HG03108 (cell line): Measurements from ENCODE around the gene THEM4.
"Not testable (repeated sequence)": the region's sequence is repeated elsewhere in the genome, so short reads cannot be mapped to it uniquely, and the experiment has no call there.

Experiments
- ATAC-seq: cut with Tn5 transposase; IDR thresholded peaks from one replicate; pipeline ENCODE4 v1.9.1; 2021; ENCODE audit warnings: moderate library complexity; ENCODE audit not compliant: unreplicated experiment

THEM4 gene

DNA sequence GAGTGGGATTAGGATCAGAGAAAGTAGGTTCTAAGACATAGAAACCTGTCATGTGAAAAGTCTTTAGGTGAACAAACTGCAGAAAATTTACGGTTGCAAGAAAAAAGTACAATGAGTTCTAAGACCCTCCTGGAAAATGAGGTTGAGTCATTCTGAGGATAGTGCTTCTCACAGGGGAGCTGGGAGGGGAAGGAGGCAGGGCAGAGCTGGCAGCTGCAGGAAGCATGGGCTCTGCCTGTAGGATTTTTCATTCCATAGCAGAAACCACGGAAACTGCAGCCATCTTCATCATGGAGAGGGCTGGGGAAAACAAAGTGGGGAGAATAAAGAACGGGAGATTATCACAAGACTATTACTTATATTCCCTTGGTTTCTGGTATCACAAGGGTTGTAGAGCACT, 25.8 kb upstream of the THEM4 start:
- ATAC-seq = no peak

DNA sequence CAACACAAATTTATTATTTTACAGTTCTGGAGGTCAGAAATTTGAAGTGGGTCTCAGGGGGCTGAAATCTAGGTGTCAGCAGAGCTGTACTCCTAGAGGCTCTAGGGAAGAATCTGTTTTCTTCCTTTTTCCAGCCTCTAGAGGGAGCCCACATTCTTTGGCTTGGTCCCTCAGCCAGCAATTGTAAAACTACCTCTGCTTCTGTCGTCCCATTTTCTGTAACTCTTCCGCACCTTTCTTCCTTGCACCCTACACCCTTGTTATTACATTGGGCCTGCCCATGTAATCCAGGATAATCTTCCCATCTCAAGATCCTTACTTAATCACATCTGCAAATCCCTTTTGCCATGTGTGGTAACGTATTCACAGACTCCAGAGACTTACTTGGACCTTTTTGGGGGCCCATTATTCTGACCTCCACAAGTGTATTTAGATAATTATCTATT, 24.8 kb upstream of the THEM4 start:
- ATAC-seq = no peak

DNA sequence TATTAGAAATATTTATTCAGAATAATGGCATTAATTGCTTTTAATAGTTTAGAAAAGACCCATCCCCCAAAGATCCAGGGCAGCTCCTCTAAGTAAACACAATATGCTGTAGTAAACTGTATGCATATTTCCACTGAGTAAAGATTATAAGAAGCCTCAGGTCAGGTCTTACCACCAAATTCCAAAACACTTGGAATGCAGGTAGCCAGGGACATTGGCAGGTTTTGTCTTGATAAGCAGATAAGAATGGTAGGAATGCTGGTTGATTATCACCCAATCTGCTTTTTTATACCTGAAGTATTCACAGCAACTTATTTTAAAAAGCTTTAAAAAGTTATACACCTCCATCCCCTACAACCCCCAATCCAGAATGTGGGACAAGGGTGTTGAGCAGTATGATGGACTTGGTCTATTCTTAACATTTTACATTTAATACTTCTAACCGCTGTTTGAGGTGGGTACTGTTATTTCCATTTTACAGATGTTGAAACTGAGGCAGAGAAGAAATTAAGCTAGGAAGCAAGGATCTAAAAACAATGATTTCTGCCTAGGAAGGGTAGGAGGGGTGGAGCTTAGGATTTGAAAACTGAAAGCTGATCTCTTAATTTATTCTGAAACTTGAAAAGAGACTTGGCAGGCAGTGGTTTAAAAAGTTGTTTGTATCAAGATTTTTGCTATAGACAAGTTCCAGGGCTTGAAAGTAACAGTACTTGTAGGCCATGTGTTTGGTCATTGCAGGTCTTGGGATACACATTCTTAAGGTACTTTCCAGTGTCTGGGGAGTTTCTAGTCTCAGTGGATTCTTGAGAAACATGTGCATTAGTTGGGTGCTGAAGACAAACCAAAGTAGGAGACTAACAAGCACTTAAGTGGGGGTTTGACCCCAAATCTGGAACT, 15.6 kb upstream of the THEM4 start:
- no peak for ATAC-seq

DNA sequence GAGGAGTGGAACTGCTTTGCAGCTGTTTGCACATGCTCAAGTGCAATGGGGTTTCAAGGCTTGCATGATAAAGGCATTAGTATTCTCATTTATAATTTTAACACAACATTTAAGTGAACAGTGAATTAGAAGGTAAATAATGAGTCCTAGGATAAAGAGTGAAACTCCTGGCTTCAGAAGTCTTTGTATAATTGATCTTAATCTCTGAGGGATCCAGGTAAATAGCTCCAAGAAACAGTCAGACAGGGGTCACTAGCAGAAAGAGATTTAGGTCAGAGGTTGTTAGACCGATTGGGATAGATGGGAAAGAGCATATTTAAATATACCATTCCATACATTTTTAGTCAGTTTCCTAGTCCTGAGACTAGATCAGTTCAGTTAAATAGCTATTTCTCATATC, 14.1 kb upstream of the THEM4 start:
- no peak for ATAC-seq

DNA sequence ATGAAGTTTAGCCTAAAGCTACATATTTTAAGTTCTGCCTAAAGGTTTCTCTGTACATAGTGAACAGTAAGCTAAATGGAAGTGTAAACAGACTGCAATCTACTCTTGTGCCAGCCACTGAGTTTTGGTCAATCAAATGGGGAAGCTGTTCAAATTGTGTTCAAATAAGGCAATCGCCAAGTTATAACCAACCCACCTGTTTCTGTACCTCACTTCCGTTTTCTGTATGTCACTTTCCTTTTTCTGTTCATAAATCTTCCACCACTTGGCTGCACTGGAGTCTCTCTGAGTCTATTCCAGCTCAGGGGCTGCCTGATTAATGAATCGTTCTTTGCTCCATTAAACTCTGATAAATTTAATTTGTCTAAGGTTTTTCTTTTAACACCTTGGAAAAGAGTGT, 10.8 kb upstream of the THEM4 start:
- ATAC-seq = no peak

DNA sequence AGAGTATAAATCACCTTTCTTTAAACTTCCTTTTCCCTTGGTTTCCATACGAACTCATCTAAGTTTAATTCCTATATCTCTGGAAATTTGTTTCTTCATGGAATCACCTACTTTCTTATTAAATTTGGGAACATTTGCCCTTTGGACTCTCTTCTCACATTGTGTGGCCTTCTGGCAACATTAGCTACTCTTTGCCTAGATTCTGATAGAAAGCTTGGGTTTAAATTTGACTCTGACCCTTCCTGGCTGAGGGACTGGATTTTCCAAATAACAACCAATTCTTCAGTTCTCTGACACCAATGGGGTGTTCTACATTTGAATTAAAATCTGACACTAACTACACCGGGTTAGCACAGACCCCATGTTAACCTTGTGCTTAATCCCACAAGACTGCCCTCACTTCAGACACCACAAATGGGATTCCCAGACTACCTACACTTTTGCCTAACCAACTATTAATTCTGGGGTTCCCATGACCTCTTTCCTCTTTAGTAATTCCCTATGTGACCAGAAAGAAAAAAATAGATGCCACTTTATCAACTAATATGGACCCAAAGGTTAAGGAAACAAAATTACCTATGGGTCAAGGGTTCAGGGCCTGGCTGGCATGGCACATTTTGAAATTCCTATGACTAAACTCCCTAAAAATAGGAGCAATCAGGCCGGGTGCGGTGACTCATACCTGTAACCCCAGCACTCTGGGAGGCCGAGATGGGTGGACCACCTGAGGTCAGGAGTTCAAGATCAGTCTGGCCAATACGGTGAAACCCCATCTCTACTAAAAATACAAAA, 9.7 kb upstream of the THEM4 start:
- ATAC-seq = no peak

DNA sequence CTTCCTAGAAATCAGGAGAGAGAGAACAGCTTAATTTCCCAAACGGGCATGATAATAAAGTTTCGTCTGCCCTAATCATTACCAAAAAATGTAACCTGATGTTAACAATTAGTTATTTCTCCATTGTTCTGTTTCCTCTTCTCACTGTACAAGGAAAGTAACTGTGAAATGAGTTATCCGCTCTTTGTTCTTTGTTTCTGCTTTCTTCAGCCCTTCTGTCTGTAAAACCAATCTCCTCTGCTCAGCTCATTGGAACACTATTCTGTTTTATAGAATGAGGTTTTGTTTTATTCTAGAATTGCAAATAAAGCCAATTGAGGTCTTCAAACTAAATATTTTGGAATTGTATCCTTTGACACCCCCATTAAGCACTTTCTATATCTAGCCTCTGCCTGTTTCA, 8.8 kb upstream of the THEM4 start:
- ATAC-seq = no peak

DNA sequence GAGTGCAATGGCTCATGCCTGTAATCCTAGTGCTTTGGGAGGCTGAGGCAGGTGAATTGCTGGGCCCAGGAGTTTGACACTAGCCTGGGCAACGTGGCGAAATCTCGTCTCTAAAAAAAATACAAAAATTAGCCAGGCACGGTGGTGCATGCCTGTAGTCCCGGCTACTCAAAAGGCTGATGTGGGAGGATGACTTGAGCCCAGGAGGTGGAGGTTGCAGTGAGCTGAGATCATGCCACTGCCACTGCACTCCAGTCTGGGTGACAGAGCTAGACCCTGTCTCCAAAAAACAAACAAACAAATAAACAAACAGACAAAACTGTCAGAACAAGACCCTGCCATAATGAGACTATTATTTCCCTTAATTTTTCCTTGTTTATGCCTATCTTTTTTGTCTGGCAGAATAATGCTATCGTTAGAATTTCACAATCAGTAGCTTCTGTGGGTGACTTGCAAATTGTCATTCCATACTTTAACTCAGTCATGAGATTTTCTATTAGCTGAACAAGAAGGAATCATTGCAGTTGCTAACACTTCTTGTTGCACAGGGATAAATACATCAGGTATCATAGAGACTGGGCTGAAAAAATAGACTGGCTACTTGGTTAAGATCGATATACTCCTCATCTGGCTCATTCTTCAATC, 7.5 kb upstream of the THEM4 start:
- no peak for ATAC-seq

DNA sequence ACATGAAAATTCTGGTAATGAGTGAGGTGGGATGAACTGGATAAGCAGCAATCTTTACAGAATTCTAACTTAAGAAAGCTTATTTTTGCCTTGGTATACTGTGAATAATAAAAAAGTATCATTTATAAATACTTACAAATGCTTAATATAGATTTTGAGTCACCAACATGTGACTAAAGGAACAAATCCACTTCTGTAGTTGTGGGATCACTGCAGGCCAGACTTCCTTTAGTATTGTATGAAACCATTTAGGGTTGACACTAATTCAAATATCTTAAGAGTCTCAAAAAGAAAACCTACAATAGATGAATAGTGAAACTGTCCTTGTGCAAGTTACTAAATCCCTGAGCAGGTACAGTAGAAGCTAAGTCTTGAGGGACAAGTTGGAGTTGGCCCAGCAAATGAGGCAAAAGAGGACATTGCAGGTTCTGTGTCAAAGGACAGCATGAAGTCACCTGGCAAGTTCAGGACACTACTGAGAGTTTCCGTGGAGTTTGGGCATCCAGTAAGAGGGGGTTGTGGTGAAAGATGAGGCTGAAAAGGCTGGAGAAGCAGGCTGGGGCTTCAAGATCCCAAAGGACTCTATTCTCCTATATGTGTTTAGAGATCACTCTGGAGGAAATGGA, 5.9 kb upstream of the THEM4 start:
- no peak for ATAC-seq

DNA sequence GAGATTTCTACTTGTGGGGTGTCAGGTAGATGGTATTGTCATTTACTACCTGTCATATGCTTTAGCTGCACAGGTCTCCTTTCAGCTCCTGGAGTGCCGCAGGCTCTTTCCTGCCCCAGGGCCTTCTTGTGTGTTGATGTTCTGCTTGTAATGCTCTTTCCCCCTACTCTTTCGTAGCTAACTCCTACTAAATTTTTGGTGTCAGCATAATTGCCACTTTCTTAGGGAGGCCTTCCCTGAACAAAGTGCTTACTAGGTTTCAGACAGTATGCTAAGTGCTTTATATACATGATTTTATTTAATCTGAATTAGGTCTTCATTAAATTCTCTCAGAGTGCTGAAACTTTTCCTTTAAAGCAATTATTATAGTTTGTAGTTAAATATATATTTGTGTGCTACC, 4.8 kb upstream of the THEM4 start:
- no peak for ATAC-seq

DNA sequence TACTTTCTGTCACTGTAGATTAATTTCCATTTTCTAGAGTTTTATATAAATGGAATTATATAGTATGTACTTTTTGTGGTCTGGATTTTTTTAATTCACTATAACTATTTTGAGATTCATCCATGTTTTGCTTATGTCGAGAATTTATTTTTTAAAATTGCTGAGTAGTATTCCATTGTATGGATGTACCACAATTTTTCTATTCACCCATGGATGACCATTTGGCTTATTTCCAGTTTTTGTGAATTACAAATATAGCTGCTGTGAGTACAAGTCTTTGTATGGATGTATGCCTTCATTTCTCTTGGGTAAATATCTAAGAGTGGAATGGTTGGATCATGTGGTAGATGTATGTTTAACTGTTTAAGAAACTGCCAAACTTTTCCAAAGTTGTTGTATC, 3.7 kb upstream of the THEM4 start:
- ATAC-seq = no peak

DNA sequence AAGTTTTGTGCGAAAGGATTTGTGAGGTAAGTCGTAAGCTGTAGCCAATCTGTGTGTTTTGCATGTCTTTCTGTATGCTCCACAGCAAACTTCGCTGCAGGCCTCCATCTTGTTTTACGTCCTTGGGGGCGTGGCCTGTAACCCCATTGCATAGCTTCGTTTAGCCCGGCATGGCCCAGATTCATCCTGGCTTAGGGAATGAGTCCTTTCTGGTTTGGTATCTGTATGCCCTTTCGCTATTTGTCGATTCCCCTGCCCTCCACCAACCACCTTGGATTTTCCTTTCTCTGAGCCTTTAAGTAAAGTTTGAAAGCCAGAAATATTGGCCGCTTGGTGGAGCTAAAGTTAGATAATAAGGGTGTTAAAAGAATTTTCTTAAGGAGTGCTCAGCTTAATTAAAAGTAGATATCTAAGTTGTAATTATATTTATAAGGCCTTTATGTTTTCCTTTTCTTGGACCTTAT, 1.1 kb downstream of the THEM4 start:
- ATAC-seq = no peak

DNA sequence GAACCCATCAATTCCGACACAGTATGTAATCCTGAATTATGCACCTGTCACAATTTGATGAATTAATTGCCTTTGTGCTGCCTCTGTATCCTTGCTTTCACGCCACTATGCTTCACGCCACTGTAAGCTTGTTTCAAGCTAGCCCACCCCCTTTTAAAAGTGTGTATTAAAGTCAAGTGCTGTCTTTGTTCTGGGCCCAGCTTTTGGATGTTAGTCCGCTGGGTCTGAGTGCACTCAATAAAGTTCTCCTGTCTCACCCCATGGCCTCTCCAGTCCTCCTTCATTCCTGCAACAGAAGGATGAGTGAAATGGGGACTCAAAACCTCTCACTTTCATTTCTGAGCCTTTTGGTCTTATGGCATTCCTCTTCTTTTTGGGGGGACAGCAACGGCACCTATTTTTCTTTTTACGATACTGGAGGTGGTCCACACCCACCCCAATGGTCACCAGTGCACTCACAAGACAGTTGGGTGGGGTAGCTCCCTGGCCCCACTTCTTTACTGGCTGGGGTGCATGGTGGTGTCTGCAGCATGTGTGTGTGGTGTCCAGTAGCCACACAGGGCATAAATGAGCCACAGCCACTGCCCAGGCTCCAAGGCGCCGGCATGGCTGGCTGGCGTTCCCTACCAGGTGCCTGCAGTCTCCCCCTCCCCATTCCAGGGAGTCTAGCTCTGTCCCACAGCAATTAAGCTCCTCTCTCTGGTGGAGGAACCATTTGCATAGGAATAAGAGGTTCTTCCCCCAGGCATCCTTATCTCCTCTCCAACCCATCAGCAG, 1.8 kb downstream of the THEM4 start:
- no peak for ATAC-seq

DNA sequence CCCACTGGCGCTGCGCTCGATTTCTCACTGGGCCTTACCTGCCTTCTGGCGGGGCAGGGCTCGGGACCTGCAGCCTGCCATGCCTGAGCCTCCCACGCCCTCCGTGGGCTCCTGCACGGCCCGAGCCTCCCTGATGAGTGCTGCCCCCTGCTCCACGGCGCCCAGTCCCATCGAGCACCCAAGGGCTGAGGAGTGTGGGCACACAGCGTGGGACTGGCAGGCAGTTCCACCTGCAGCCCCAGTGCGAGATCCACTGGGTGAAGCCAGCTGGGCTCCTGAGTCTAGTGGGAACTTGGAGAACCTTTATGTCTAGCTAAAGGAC, 3.0 kb downstream of the THEM4 start:
- ATAC-seq = not testable (repeated sequence)

DNA sequence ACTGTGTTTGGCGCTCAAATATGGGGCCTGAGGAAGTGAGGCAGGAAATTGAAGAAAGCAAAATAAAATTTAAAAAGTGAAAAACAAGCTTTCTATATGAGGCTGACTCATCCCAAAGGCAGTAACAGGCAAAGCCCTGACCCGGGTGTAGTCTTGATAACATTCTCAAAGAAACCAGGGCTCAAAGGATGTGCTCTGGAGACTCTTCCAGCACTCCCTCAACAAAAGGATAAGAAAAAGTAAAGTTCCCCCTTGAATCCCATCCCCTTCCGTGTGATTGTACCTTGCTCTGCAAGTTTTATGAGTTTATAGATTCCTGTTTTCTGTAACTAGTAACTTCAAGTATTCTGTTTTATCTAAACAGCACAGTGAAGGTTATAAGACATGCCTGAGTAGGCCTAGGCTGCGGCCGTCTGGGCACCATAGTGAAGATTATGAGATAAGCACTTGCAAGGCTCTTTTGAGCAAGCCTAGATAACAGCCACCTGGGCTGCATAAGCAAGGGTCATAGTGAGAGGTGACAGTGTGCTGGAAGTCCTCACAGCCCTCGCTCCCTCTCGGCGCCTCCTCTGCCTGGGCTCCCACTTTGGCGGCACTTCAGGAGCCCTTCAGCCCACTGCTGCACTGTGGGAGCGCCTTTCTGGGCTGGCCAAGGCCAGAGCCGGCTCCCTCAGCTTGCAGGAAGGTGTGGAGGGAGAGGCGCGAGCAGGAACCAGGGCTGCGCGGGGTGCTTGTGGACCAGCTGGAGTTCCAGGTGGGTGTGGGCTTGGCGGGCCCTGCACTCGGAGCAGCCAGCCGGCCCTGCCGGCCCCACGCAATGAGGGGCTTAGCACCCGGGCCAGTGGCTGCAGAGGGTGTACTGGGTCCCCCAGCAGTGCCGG, 3.6 kb downstream of the THEM4 start:
- ATAC-seq = not testable (repeated sequence)

DNA sequence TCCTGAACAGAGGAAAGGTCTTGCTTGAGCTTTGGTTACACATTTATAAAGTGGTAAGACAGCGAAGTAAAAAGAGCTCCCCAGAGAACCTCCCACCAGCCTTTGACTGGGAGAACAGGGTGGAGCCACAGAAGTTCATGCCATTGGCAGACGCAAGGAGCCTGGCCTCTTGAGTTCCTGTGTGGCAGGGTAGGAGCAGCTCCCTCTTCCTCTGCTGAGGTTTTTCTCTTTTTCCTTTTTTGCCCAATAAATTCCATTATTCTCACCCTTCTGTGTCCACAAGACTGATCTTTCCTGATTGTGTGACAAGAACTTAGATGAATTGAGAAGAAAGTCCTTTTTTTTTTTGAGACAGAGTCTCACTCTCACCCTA, 4.3 kb downstream of the THEM4 start:
- no peak for ATAC-seq

DNA sequence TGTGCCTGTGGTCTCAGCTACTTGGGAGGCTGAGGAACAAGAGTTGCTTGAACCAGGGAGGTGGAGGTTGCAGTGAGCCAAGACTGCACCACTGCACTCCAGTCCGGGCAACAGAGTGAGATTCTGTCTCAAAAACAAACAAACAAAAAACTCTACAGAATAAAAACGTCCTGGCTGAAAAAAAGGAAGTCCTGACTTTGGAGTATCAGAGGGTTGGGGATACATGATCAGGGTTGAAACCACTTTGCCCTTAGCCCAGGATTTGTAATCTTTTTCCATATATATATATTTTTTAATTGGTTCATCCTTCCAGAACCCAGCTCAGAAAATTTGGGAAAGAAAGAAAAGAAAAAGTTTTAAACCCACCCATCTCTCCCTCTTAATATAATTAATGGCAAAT, 6.5 kb downstream of the THEM4 start:
- no peak for ATAC-seq

DNA sequence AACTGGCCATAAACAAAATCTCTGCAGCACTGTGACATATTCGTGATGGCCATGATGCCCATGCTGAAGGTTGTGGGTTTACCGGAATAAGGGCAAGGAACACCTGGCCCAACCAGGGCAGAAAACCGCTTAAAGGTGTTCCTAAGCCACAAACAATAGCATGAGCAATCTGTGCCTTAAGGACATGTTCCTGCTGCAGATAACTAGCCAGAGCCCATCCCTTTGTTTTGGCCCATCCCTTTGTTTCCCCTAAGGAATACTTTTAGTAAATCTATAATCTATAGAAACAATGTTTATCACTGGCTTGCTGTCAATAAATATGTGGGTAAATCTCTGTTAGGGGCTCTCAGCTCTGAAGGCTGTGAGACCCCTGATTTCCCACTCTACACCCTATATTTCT, 8.5 kb downstream of the THEM4 start:
- ATAC-seq = not testable (repeated sequence)

DNA sequence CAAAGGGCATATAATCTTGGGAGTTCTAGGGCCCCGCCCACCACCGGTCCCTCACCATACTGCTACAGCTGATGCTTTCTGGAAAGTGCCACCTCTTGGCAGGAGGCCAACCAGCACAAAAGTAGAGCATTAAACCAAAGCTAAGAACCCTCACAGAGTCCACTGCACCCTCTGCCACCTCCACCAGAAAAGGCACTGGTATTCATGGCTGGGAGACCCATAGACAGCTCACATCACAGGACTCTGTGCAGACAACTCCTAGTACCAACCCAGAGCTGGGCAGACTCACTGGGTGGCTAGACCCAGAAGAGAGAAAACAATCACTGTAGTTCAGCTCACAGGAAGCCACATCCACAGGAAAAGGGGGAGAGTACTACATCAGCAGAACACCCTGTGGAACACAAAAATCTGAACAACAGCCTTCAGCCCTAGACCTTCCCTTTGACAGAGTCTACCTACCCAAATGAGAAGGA, 10.8 kb downstream of the THEM4 start:
- ATAC-seq = no peak
